Activated naive CD8-positive, alpha-beta T cell (primary cell): ENCODE results near the gene PDLIM1.

Source experiments
- H3K27ac Mint-ChIP-seq: one replicate; pipeline ENCODE4 v1.8.0; 2021; ENCODE audit warnings: mixed read lengths
- H3K27me3 Mint-ChIP-seq: one replicate; pipeline ENCODE4 v1.8.0; 2021; ENCODE audit warnings: mixed read lengths
- H3K36me3 Mint-ChIP-seq: one replicate; pipeline ENCODE4 v1.8.0; 2021; ENCODE audit warnings: mixed read lengths
- H3K4me1 Mint-ChIP-seq: one replicate; pipeline ENCODE4 v1.8.0; 2021; ENCODE audit warnings: low read depth, mixed read lengths
- H3K4me3 Mint-ChIP-seq: one replicate; pipeline ENCODE4 v1.8.0; 2021; ENCODE audit warnings: mild to moderate bottlenecking, mixed read lengths
- H3K9me3 Mint-ChIP-seq: one replicate; pipeline ENCODE4 v1.8.0; 2021; ENCODE audit warnings: low read depth, mixed read lengths

PDLIM1 gene

GRCh38 chr10:95304463-95304862 is 13.7 kb upstream of the PDLIM1 start:
- Mint-ChIP-seq H3K4me3 (no peak overlapping the region), H3K27ac (no peak overlapping the region), H3K27me3 (no peaks in the 10 kb centered on the region), H3K9me3 (no peaks in the 10 kb centered on the region), H3K36me3 (no peaks in the 10 kb centered on the region), H3K4me1 (no peaks in the 10 kb centered on the region)

GRCh38 chr10:95303950-95304349 is 13.1 kb upstream of the PDLIM1 start:
- H3K27ac Mint-ChIP-seq, result no peak overlapping the region
- no peaks in the 10 kb centered on the region for H3K4me1 Mint-ChIP-seq
- no peaks in the 10 kb centered on the region for H3K36me3 Mint-ChIP-seq
- no peaks in the 10 kb centered on the region for H3K9me3 Mint-ChIP-seq
- H3K27me3 Mint-ChIP-seq, result no peaks in the 10 kb centered on the region
- no peak overlapping the region for H3K4me3 Mint-ChIP-seq

- Mint-ChIP-seq H3K36me3 (no peaks in the 10 kb centered on the region), H3K27me3 (no peaks in the 10 kb centered on the region), H3K9me3 (no peaks in the 10 kb centered on the region), H3K4me3 (no peak overlapping the region), H3K27ac (no peak overlapping the region), H3K4me1 (no peaks in the 10 kb centered on the region)
Measured at GRCh38 chr10:95303535-95303934, 12.7 kb upstream of the PDLIM1 start.

GRCh38 chr10:95300022-95300539 is 9.3 kb upstream of the PDLIM1 start:
- peaks cover 7% of the 10 kb centered on the region for H3K4me1 Mint-ChIP-seq
- H3K36me3 Mint-ChIP-seq, result no peaks in the 10 kb centered on the region
- no peak overlapping the region for H3K27ac Mint-ChIP-seq
- no peak overlapping the region for H3K4me3 Mint-ChIP-seq
- no peaks in the 10 kb centered on the region for H3K9me3 Mint-ChIP-seq
- peaks cover 3% of the 10 kb centered on the region for H3K27me3 Mint-ChIP-seq

- H3K36me3 Mint-ChIP-seq, result no peaks in the 10 kb centered on the region
- peaks cover 8% of the 10 kb centered on the region for H3K4me1 Mint-ChIP-seq
- H3K27ac Mint-ChIP-seq, result no peak overlapping the region
- H3K27me3 Mint-ChIP-seq, result peaks cover 10% of the 10 kb centered on the region
- H3K9me3 Mint-ChIP-seq, result no peaks in the 10 kb centered on the region
- no peak overlapping the region for H3K4me3 Mint-ChIP-seq
Measured at GRCh38 chr10:95297402-95297801, 6.6 kb upstream of the PDLIM1 start.

GRCh38 chr10:95296764-95297163 is 6.0 kb upstream of the PDLIM1 start:
- Mint-ChIP-seq H3K27ac (no peak overlapping the region), H3K36me3 (no peaks in the 10 kb centered on the region), H3K4me1 (peaks cover 8% of the 10 kb centered on the region), H3K27me3 (peaks cover 13% of the 10 kb centered on the region), H3K4me3 (no peak overlapping the region), H3K9me3 (no peaks in the 10 kb centered on the region)

GRCh38 chr10:95295031-95295755 is 4.4 kb upstream of the PDLIM1 start:
- peak overlapping the region; percentile 54 for H3K4me3 Mint-ChIP-seq
- no peak overlapping the region for H3K27ac Mint-ChIP-seq
- peaks cover 11% of the 10 kb centered on the region for H3K4me1 Mint-ChIP-seq
- H3K9me3 Mint-ChIP-seq, result no peaks in the 10 kb centered on the region
- peaks cover 18% of the 10 kb centered on the region for H3K27me3 Mint-ChIP-seq
- peaks cover 2% of the 10 kb centered on the region for H3K36me3 Mint-ChIP-seq

GRCh38 chr10:95293631-95294030 is 2.8 kb upstream of the PDLIM1 start:
- Mint-ChIP-seq H3K36me3 (peaks cover 2% of the 10 kb centered on the region), H3K4me3 (no peak overlapping the region), H3K9me3 (no peaks in the 10 kb centered on the region), H3K4me1 (peaks cover 14% of the 10 kb centered on the region), H3K27ac (no peak overlapping the region), H3K27me3 (peaks cover 26% of the 10 kb centered on the region)

GRCh38 chr10:95291365-95292039 is 699 bp upstream of the PDLIM1 start:
- peak overlapping the region; percentile 84 for H3K4me3 Mint-ChIP-seq
- no peak overlapping the region for H3K27ac Mint-ChIP-seq
- peaks cover 37% of the 10 kb centered on the region for H3K27me3 Mint-ChIP-seq
- no peaks in the 10 kb centered on the region for H3K9me3 Mint-ChIP-seq
- peaks cover 14% of the 10 kb centered on the region for H3K4me1 Mint-ChIP-seq
- H3K36me3 Mint-ChIP-seq, result peaks cover 2% of the 10 kb centered on the region

GRCh38 chr10:95289921-95290421 is 832 bp downstream of the PDLIM1 start:
- Mint-ChIP-seq H3K27ac (no peak overlapping the region), H3K4me3 (peak overlapping the region; percentile 75), H3K27me3 (peaks cover 35% of the 10 kb centered on the region), H3K36me3 (peaks cover 2% of the 10 kb centered on the region), H3K4me1 (peaks cover 6% of the 10 kb centered on the region), H3K9me3 (no peaks in the 10 kb centered on the region)

- Mint-ChIP-seq H3K4me1 (peaks cover 6% of the 10 kb centered on the region), H3K36me3 (peaks cover 2% of the 10 kb centered on the region), H3K27me3 (peaks cover 33% of the 10 kb centered on the region), H3K9me3 (no peaks in the 10 kb centered on the region), H3K27ac (no peak overlapping the region), H3K4me3 (peak overlapping the region; percentile 75)
Measured at GRCh38 chr10:95289003-95289920, 1.5 kb downstream of the PDLIM1 start.

- Mint-ChIP-seq H3K27ac (no peak overlapping the region), H3K4me1 (peaks cover 6% of the 10 kb centered on the region), H3K9me3 (no peaks in the 10 kb centered on the region), H3K36me3 (peaks cover 2% of the 10 kb centered on the region), H3K27me3 (peaks cover 31% of the 10 kb centered on the region), H3K4me3 (no peak overlapping the region)
Measured at GRCh38 chr10:95288303-95288702, 2.5 kb downstream of the PDLIM1 start.

- H3K27ac Mint-ChIP-seq, result no peak overlapping the region
- peaks cover 27% of the 10 kb centered on the region for H3K27me3 Mint-ChIP-seq
- H3K9me3 Mint-ChIP-seq, result no peaks in the 10 kb centered on the region
- peaks cover 6% of the 10 kb centered on the region for H3K4me1 Mint-ChIP-seq
- no peak overlapping the region for H3K4me3 Mint-ChIP-seq
- H3K36me3 Mint-ChIP-seq, result peaks cover 2% of the 10 kb centered on the region
Measured at GRCh38 chr10:95287281-95287680, 3.5 kb downstream of the PDLIM1 start.

- Mint-ChIP-seq H3K36me3 (peaks cover 2% of the 10 kb centered on the region), H3K27me3 (peaks cover 24% of the 10 kb centered on the region), H3K9me3 (no peaks in the 10 kb centered on the region), H3K27ac (no peak overlapping the region), H3K4me3 (no peak overlapping the region), H3K4me1 (peaks cover 6% of the 10 kb centered on the region)
Measured at GRCh38 chr10:95286707-95287106, 4.1 kb downstream of the PDLIM1 start.
